Endodermal cell (in vitro differentiated cells): ENCODE data around the gene SLIT3. TPM values are rescaled to one million over a fixed set of nuclear protein-coding genes. Genes with fewer than 3 reads are reported as not detected.

Experiments used
- DNase-seq: peaks from one replicate; pipeline ENCODE4 v3.0.0-alpha.2; 2017
- H3K27ac ChIP-seq: 2 replicates; pipeline ENCODE4 v1.5.1; 2013; ENCODE audit warnings: mild to moderate bottlenecking, low read depth, low read length, moderate library complexity
- H3K27me3 ChIP-seq: 2 replicates; pipeline ENCODE4 v1.6.1; 2013; ENCODE audit warnings: mild to moderate bottlenecking, low read length, moderate library complexity; ENCODE audit not compliant: insufficient read depth, control insufficient read depth, poor library complexity, severe bottlenecking
- H3K36me3 ChIP-seq: 2 replicates; pipeline ENCODE4 v1.7.0; 2013; ENCODE audit warnings: mild to moderate bottlenecking, low read length, moderate library complexity; ENCODE audit not compliant: control insufficient read depth, insufficient read depth
- H3K4me1 ChIP-seq: one replicate; pipeline ENCODE4 v1.7.0; 2013; ENCODE audit warnings: low read length; ENCODE audit not compliant: control insufficient read depth, insufficient read depth
- H3K4me3 ChIP-seq: 2 replicates; pipeline ENCODE4 v1.5.1; 2013; ENCODE audit warnings: mild to moderate bottlenecking, low read length, moderate library complexity
- H3K9ac ChIP-seq: 2 replicates; pipeline ENCODE4 v1.6.1; 2013; ENCODE audit warnings: mild to moderate bottlenecking, low read length, moderate library complexity; ENCODE audit not compliant: poor library complexity, severe bottlenecking; ENCODE audit errors: extremely low read depth
- H3K9me3 ChIP-seq: 2 replicates; pipeline ENCODE4 v1.6.1; 2013; ENCODE audit warnings: mild to moderate bottlenecking, low read length, moderate library complexity; ENCODE audit not compliant: control insufficient read depth
- H3K27ac Mint-ChIP-seq: 2 replicates; pipeline ENCODE4 v1.8.0; 2020; ENCODE audit warnings: mixed read lengths
- H3K27me3 Mint-ChIP-seq: 2 replicates; pipeline ENCODE4 v1.8.0; 2021; ENCODE audit warnings: mild to moderate bottlenecking, mixed read lengths; ENCODE audit not compliant: insufficient read depth
- H3K36me3 Mint-ChIP-seq: 2 replicates; pipeline ENCODE4 v1.8.0; 2020; ENCODE audit warnings: low read depth, mixed read lengths
- H3K4me1 Mint-ChIP-seq: 2 replicates; pipeline ENCODE4 v1.8.0; 2020; ENCODE audit warnings: mixed read lengths
- H3K4me3 Mint-ChIP-seq: 2 replicates; pipeline ENCODE4 v1.8.0; 2020; ENCODE audit warnings: mild to moderate bottlenecking, moderate library complexity, mixed read lengths
- H3K9me3 Mint-ChIP-seq: 2 replicates; pipeline ENCODE4 v1.8.0; 2020; ENCODE audit warnings: mild to moderate bottlenecking, mixed read lengths
- WGBS, 2 experiments: methylation state at CpG; one replicate each; pipeline versions ENCODE4 v1.1.5 to v1.1.7; 2013; ENCODE audit warnings: missing lambda C conversion rate in 2 of 2, mixed read lengths in 1 of 2; ENCODE audit not compliant: insufficient coverage in 1 of 2, insufficient read length in 1 of 2; 5-methylcytosine and 5-hydroxymethylcytosine counted together
- total RNA-seq, 2 donors: library from RNA; stranded (reverse); fragmentation: NEBNext Ultra II Directional in 1 of 2; extraction: Animal tissue kit (Norgen Biotek cat#: 25700) in 1 of 2; gene quantifications; 2 replicates in 1 of 2; 3 replicates in 1 of 2; pipeline ENCODE4 v1.2.1, GENCODE V29; 2021
- TF ChIP-seq, protein P1 (sequence below): fragments of 200-600 bp; sonication (generic); conservative IDR thresholded peaks from 2 replicates; pipeline ENCODE4 v1.5.0; 2021; ENCODE audit warnings: antibody characterized with exemption, mild to moderate bottlenecking

SLIT3 gene
- total RNA-seq, 2 donors from 2014 or later: 2.5 to 3.4 TPM

DNA sequence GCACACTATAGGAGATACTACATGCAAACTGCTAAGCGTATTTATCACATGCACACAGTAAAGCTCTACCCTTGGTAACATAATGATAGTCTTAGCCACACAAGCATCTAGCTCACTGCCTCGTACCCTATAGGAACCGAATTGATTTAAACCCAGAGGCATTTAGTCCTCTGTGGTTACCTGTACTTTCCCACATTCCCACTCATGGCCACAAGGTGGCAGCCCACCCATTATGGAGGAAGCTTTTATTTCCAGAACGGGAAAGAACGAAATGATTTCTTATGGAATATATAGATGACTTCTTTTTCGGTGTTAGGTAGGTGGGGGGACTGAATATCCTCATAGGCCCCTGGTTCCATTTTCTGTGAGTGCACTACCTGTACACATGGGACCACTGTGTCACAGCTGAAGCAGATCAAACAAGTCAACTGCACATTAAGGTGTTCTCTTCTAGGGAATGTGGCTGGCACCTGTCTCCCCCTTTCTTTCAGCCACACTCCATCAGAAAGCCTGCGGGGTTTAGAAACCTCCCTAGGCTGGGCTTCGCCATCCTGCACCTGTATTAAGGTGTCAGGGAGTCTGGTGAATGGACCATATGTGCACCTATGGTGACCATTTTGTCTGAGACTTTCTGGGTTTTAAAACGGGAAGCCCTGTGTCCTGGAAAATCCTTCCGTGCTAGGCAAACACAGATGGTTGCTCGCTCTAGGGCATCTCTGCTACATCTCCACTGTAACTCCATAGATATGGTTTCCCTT lies 313.2 kb downstream of the SLIT3 start:
- Mint-ChIP-seq H3K9me3 (no peaks in the 10 kb centered on the region), H3K4me3 (no peak overlapping the region), H3K27ac (no peak overlapping the region), H3K4me1 (peaks cover 46% of the 10 kb centered on the region), H3K27me3 (peaks cover 37% of the 10 kb centered on the region), H3K36me3 (no peaks in the 10 kb centered on the region)
- peak; percentile 94 for DNase-seq
- TF ChIP-seq, protein P1, sequence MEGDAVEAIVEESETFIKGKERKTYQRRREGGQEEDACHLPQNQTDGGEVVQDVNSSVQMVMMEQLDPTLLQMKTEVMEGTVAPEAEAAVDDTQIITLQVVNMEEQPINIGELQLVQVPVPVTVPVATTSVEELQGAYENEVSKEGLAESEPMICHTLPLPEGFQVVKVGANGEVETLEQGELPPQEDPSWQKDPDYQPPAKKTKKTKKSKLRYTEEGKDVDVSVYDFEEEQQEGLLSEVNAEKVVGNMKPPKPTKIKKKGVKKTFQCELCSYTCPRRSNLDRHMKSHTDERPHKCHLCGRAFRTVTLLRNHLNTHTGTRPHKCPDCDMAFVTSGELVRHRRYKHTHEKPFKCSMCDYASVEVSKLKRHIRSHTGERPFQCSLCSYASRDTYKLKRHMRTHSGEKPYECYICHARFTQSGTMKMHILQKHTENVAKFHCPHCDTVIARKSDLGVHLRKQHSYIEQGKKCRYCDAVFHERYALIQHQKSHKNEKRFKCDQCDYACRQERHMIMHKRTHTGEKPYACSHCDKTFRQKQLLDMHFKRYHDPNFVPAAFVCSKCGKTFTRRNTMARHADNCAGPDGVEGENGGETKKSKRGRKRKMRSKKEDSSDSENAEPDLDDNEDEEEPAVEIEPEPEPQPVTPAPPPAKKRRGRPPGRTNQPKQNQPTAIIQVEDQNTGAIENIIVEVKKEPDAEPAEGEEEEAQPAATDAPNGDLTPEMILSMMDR: peak; percentile 98
- H3K9me3 ChIP-seq: no peaks in the 10 kb centered on the region
- WGBS, 2 experiments: 45 to 83% methylated on average over 4 to 11 of the region's 11 CpGs
- H3K4me1 ChIP-seq: peaks cover 6% of the 10 kb centered on the region
- no peaks in the 10 kb centered on the region for H3K36me3 ChIP-seq
- H3K4me3 ChIP-seq: no peak overlapping the region
- H3K9ac ChIP-seq: no peak overlapping the region
- peaks cover 38% of the 10 kb centered on the region for H3K27me3 ChIP-seq
- no peak overlapping the region for H3K27ac ChIP-seq

DNA sequence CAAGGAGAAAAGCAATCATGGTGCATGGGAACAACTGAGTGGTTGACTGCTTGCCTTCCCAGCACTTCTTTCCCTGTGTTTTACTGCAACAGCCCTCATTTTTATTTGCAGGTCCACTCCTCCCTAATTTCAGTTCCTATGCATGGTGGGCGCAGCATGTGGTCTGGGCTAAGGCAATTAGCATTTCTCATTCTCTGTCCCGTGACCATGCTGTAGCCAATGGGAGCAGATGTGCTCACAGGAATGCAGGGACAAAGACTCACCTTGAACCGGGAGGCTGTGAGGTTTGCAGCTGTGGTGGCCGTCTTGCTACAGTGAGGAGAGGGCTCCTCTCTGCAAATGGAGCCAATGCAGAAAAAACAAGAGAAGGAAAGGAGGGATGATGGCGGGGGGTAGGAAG lies 315.5 kb downstream of the SLIT3 start:
- Mint-ChIP-seq H3K4me3 (no peak overlapping the region), H3K27me3 (peaks cover 30% of the 10 kb centered on the region), H3K4me1 (peaks cover 33% of the 10 kb centered on the region), H3K9me3 (no peaks in the 10 kb centered on the region), H3K27ac (no peak overlapping the region), H3K36me3 (no peaks in the 10 kb centered on the region)
- Histone ChIP-seq H3K36me3 (no peaks in the 10 kb centered on the region), H3K4me3 (no peak overlapping the region), H3K4me1 (peaks cover 4% of the 10 kb centered on the region), H3K9ac (no peak overlapping the region), H3K27ac (no peak overlapping the region), H3K9me3 (no peaks in the 10 kb centered on the region), H3K27me3 (peaks cover 28% of the 10 kb centered on the region)
- 84 to 85% methylated on average over 3 to 5 of the region's 5 CpGs for WGBS, 2 experiments
- TF ChIP-seq, protein P1: no peak
- peak; percentile 75 for DNase-seq

DNA sequence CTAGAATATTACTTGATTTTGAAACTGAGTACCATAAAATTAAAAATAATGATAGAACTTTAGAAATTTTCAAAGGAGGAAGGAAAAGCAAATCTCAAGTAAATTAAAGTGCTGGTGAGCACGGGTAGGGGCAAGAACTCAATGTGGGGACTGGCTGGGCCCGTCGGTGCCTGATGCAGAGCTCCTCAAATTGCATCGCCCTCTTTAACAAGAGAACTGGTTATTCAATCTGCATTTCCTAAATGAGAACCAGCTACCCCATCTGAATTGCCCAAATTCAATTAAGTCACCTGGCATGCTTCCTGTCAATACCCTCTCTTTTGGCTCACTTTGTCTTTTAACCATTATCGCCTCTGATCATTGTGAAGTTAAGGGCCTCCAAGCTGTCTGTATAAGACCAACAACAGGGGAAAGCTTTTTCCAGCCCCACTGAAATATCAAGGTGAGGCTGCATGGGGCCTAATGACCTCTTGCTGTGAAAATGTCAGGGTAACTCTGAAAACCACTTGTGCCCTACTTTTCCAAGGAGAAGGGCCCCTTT lies 316.7 kb downstream of the SLIT3 start:
- H3K4me1 Mint-ChIP-seq: peaks cover 25% of the 10 kb centered on the region
- Histone ChIP-seq H3K9ac (no peak overlapping the region), H3K27ac (no peak overlapping the region)

More for the DNA sequence above, 316.7 kb downstream of the SLIT3 start:
- H3K27me3 ChIP-seq: peaks cover 16% of the 10 kb centered on the region
- no peak overlapping the region for H3K4me3 Mint-ChIP-seq
- peak; percentile 64 for DNase-seq
- H3K27me3 Mint-ChIP-seq: peaks cover 21% of the 10 kb centered on the region
- H3K4me1 ChIP-seq: peaks cover 4% of the 10 kb centered on the region
- H3K9me3 ChIP-seq: no peaks in the 10 kb centered on the region
- H3K27ac Mint-ChIP-seq: no peak overlapping the region
- no peaks in the 10 kb centered on the region for H3K9me3 Mint-ChIP-seq
- H3K36me3 ChIP-seq: no peaks in the 10 kb centered on the region
- no peak overlapping the region for H3K4me3 ChIP-seq
- H3K36me3 Mint-ChIP-seq: no peaks in the 10 kb centered on the region
- WGBS, 2 experiments: 64 to 66% methylated on average over 5 of the region's 5 CpGs
- TF ChIP-seq, protein P1: no peak
